Lung (tissue), 12 donors: ENCODE data around the gene SEC14L5. TPM values are rescaled to one million over a fixed set of nuclear protein-coding genes. Genes with fewer than 3 reads are reported as not detected.
"Not testable (repeated sequence)": the region's sequence is repeated elsewhere in the genome, so short reads cannot be mapped to it uniquely, and the experiment has no call there.

Source experiments
- ATAC-seq: fragments of 200-7000 bp; cut with Tn5 transposase; one replicate; pipeline ENCODE4 v1.9.1; 2020; ENCODE audit warnings: moderate number of reproducible peaks; ENCODE audit not compliant: insufficient read depth, low FRiP score
- DNase-seq, 3 donors: peaks; one replicate each; pipeline ENCODE4 v3.0.0-alpha.2; 2013 to 2017
- H3K27ac ChIP-seq, 2 donors: one replicate each; pipeline ENCODE4 v1.5.1; 2013; ENCODE audit warnings: mild to moderate bottlenecking in 2 of 2, moderate library complexity in 2 of 2, control low read depth in 1 of 2, inconsistent platforms in 1 of 2, low read depth in 1 of 2, low read length in 1 of 2
- H3K27me3 ChIP-seq, 3 donors: one replicate each; pipeline ENCODE4 v1.5.1; 2013; ENCODE audit warnings: low read length in 2 of 3; ENCODE audit not compliant: control insufficient read depth in 3 of 3, insufficient read depth in 3 of 3
- H3K36me3 ChIP-seq, 4 donors: one replicate each; pipeline ENCODE4 v1.5.1; 2013; ENCODE audit warnings: low read length in 4 of 4, mild to moderate bottlenecking in 1 of 4, moderate library complexity in 1 of 4; ENCODE audit not compliant: control insufficient read depth in 4 of 4, insufficient read depth in 4 of 4
- H3K4me1 ChIP-seq, 5 donors: one replicate each; pipeline ENCODE4 v1.5.1; 2013; ENCODE audit warnings: low read length in 5 of 5, mild to moderate bottlenecking in 2 of 5, moderate library complexity in 1 of 5; ENCODE audit not compliant: control insufficient read depth in 5 of 5, insufficient read depth in 5 of 5
- H3K4me3 ChIP-seq: one replicate; pipeline ENCODE4 v1.5.1; 2013; ENCODE audit warnings: mild to moderate bottlenecking, control low read depth, moderate library complexity
- H3K9ac ChIP-seq, 2 donors: one replicate each; pipeline ENCODE4 v1.5.1; 2013; ENCODE audit warnings: low read length in 2 of 2, control low read depth in 1 of 2; ENCODE audit not compliant: insufficient read depth in 1 of 2
- H3K9me3 ChIP-seq, 4 donors: one replicate each; pipeline ENCODE4 v1.5.1; 2013; ENCODE audit warnings: low read length in 3 of 4, mild to moderate bottlenecking in 1 of 4, moderate library complexity in 1 of 4; ENCODE audit not compliant: control insufficient read depth in 4 of 4, insufficient read depth in 3 of 4
- CTCF ChIP-seq: IDR thresholded peaks from 2 replicates; pipeline ENCODE4 v1.5.1; 2012; ENCODE audit warnings: mild to moderate bottlenecking; ENCODE audit errors: control extremely low read depth, extremely low read depth
- WGBS, 2 donors: extraction: QIAGEN DNeasy Blood & Tissue Kit; methylation state at CpG; one replicate each; pipeline ENCODE4 v1.1.7; 2013; 5-methylcytosine and 5-hydroxymethylcytosine counted together
- polyA plus RNA-seq, 2 donors: library from polyadenylated mRNA; stranded (reverse); fragments of 200-250 nt; gene quantifications; one replicate each; pipeline ENCODE4 v1.2.1, GENCODE V29; 2013
- total RNA-seq, 2 donors: library from RNA; depleted of rRNA in 1 of 2; stranded (reverse); fragments of >200 nt in 1 of 2; gene quantifications; one replicate each; pipeline ENCODE4 v1.2.1, GENCODE V29; 2014 to 2021
- donor health status: control.
- donor health status: control.
- donor health status: Bipolar disorder and iron deficiency.
- donor health status: healthy.
- donor health status: DM: yes; HTN: yes; CAD: no.

The SEC14L5 gene
- total and polyA plus RNA-seq, 4 donors: 0.10 to 0.98 (median 0.28) TPM

- Histone ChIP-seq H3K36me3 (no peaks in the 10 kb centered on the region), H3K9ac (no peak overlapping the region), H3K9me3 (no peaks in the 10 kb centered on the region), H3K4me1 (peaks cover 0 to 11% (median 5%) of the 10 kb centered on the region in 5 donors), H3K27ac (no peak overlapping the region), H3K27me3 (peaks cover 0 to 7% (median 4%) of the 10 kb centered on the region in 3 donors), H3K4me3 (no peak overlapping the region)
- ATAC-seq (no peak), DNase-seq (no peak)
- WGBS, 2 donors: 70 to 73% methylated on average over 6 of the region's 6 CpGs
- no peak for TF ChIP-seq CTCF
These were observed 2.4 kb downstream of the SEC14L5 start for GRCh38 chr16:4960579-4960978.

- no peak for TF ChIP-seq CTCF
- Histone ChIP-seq H3K9me3 (no peaks in the 10 kb centered on the region), H3K27ac (no peak overlapping the region), H3K4me3 (no peak overlapping the region), H3K4me1 (peaks cover 0 to 9% (median 5%) of the 10 kb centered on the region in 5 donors), H3K9ac (no peak overlapping the region), H3K27me3 (peaks cover 0 to 7% (median 4%) of the 10 kb centered on the region in 3 donors), H3K36me3 (no peaks in the 10 kb centered on the region)
- ATAC-seq: no peak
- DNase-seq: no peak
- WGBS, 2 donors: 51 to 57% methylated on average over 7 of the region's 7 CpGs
These were observed 4.6 kb downstream of the SEC14L5 start for GRCh38 chr16:4962716-4963115.

- not testable (repeated sequence) for H3K4me1 ChIP-seq, DNase-seq, ATAC-seq, H3K27me3 ChIP-seq, H3K36me3 ChIP-seq, H3K27ac ChIP-seq, H3K9me3 ChIP-seq, H3K4me3 ChIP-seq, H3K9ac ChIP-seq
- WGBS, 2 donors: 86 to 91% methylated on average over 7 of the region's 7 CpGs
These were observed 5.4 kb downstream of the SEC14L5 start for GRCh38 chr16:4963527-4963926.

- no peak for ATAC-seq
- H3K27me3 ChIP-seq: no peaks in the 10 kb centered on the region
- no peak for TF ChIP-seq CTCF
- H3K4me3 ChIP-seq: no peak overlapping the region
- DNase-seq: no peak
- H3K9me3 ChIP-seq: no peaks in the 10 kb centered on the region
- no peak overlapping the region for H3K27ac ChIP-seq
- no peaks in the 10 kb centered on the region for H3K4me1 ChIP-seq
- no peak overlapping the region for H3K9ac ChIP-seq
- no peaks in the 10 kb centered on the region for H3K36me3 ChIP-seq
- WGBS, 2 donors: 79 to 87% methylated on average over 10 of the region's 10 CpGs
These were observed 8.8 kb downstream of the SEC14L5 start for GRCh38 chr16:4966736-4967453.

- ATAC-seq, H3K9me3 ChIP-seq, H3K4me1 ChIP-seq, DNase-seq, H3K9ac ChIP-seq, H3K27me3 ChIP-seq, H3K4me3 ChIP-seq, H3K36me3 ChIP-seq, H3K27ac ChIP-seq: not testable (repeated sequence)
- 84 to 94% methylated on average over 12 of the region's 12 CpGs for WGBS, 2 donors
These were observed 10.1 kb downstream of the SEC14L5 start for GRCh38 chr16:4968278-4968677.
